HG03108 (cell line): ENCODE measurements around the gene ARHGEF12.
A peak's percentile ranks its signal among the peaks of the same experiment; 100 is the strongest.

Experiments used
- ATAC-seq: cut with Tn5 transposase; IDR thresholded peaks from one replicate; pipeline ENCODE4 v1.9.1; 2021; ENCODE audit warnings: moderate library complexity; ENCODE audit not compliant: unreplicated experiment

Gene ARHGEF12

GRCh38 chr11:120335908-120336640 is at the start of gene ARHGEF12:
Gene ARHGEF12, plus strand, starts transcription at chr11:120336413. Its CDS starts 831 bp downstream, at chr11:120337244.
- ATAC-seq, result peak; percentile 60

GRCh38 chr11:120288021-120288420 is 48.2 kb upstream of the ARHGEF12 start:
- no peak for ATAC-seq

- ATAC-seq, result no peak
These were observed 46.8 kb upstream of the ARHGEF12 start for GRCh38 chr11:120289426-120289825.

- ATAC-seq, result no peak
These were observed 45.3 kb upstream of the ARHGEF12 start for GRCh38 chr11:120290956-120291355.

GRCh38 chr11:120293038-120293800 is 43.0 kb upstream of the ARHGEF12 start:
- ATAC-seq, result no peak

GRCh38 chr11:120294096-120294495 is 42.1 kb upstream of the ARHGEF12 start:
- no peak for ATAC-seq

GRCh38 chr11:120295099-120295498 is 41.1 kb upstream of the ARHGEF12 start:
- no peak for ATAC-seq

GRCh38 chr11:120296554-120296953 is 39.7 kb upstream of the ARHGEF12 start:
- no peak for ATAC-seq

GRCh38 chr11:120298461-120298860 is 37.8 kb upstream of the ARHGEF12 start:
- no peak for ATAC-seq

GRCh38 chr11:120302001-120302805 is 34.0 kb upstream of the ARHGEF12 start:
- no peak for ATAC-seq

- no peak for ATAC-seq
These were observed 33.1 kb upstream of the ARHGEF12 start for GRCh38 chr11:120303004-120303637.

GRCh38 chr11:120304526-120304925 is 31.7 kb upstream of the ARHGEF12 start:
- no peak for ATAC-seq

- ATAC-seq, result no peak
These were observed 30.9 kb upstream of the ARHGEF12 start for GRCh38 chr11:120305286-120305685.

- no peak for ATAC-seq
These were observed 29.5 kb upstream of the ARHGEF12 start for GRCh38 chr11:120306519-120307242.

- no peak for ATAC-seq
These were observed 28.7 kb upstream of the ARHGEF12 start for GRCh38 chr11:120307476-120307875.

GRCh38 chr11:120308081-120308480 is 28.1 kb upstream of the ARHGEF12 start:
- no peak for ATAC-seq

- ATAC-seq, result no peak
These were observed 25.3 kb upstream of the ARHGEF12 start for GRCh38 chr11:120310870-120311269.

- no peak for ATAC-seq
These were observed 21.4 kb upstream of the ARHGEF12 start for GRCh38 chr11:120314861-120315260.

GRCh38 chr11:120316880-120317688 is 19.1 kb upstream of the ARHGEF12 start:
- ATAC-seq, result no peak
